ENCODE measurements around the gene PTPN11.

DNA sequence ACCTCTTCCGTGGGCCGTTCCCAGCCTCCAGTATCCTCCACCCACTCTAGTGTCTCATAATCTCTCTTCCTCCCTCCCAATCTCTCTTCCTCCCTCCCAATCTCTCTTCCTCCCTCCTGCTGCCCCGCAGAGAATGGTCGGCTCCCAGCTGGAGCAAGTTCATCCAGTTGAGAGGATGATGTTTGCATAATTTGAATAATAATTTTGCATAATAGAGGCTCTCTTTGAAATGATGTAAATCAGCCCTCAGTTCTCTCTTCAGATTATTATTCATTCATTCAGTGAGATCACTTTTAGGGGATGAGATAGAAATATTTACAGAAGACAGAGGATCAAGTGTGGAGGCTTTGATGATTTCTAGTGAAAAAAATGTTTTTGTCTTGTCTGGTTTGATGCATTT is 125.0 kb downstream of the PTPN11 start:
- TF ChIP-seq, protein P1, sequence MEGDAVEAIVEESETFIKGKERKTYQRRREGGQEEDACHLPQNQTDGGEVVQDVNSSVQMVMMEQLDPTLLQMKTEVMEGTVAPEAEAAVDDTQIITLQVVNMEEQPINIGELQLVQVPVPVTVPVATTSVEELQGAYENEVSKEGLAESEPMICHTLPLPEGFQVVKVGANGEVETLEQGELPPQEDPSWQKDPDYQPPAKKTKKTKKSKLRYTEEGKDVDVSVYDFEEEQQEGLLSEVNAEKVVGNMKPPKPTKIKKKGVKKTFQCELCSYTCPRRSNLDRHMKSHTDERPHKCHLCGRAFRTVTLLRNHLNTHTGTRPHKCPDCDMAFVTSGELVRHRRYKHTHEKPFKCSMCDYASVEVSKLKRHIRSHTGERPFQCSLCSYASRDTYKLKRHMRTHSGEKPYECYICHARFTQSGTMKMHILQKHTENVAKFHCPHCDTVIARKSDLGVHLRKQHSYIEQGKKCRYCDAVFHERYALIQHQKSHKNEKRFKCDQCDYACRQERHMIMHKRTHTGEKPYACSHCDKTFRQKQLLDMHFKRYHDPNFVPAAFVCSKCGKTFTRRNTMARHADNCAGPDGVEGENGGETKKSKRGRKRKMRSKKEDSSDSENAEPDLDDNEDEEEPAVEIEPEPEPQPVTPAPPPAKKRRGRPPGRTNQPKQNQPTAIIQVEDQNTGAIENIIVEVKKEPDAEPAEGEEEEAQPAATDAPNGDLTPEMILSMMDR (IDR thresholded peaks at IDR 0.05; ENCODE audit: low read depth, low read length, poor library complexity, severe bottlenecking) = no peak
- no peak for TF ChIP-seq EZH2phosphoT487 (IDR thresholded peaks at IDR 0.05; ENCODE audit: borderline replicate concordance, low read length)

Measured in DOHH2 (cell line).